OCI-LY7 (cell line): Measurements from ENCODE around the gene LPP. TPM values are rescaled to one million over a fixed set of nuclear protein-coding genes. Genes with fewer than 3 reads are reported as not detected.
A peak's percentile ranks its signal among the peaks of the same experiment; 100 is the strongest.

Source experiments
- BruUV-seq: library from RNA; stranded (reverse); fragments of 400-500 nt; replicated peaks from 2 replicates; lab custom pipeline; 2021; lab: Mats Ljungman, UMichigan
- CTCF ChIA-PET: fragments of 300-600 bp; sonication (Branson Sonifier 250); formaldehyde crosslinking; loops from one replicate; lab custom pipeline; 2022; ENCODE audit warnings: antibody characterized with exemption; ENCODE audit not compliant: unreplicated experiment; lab: Charles Lee
- POLR2A ChIA-PET: fragments of 300-600 bp; sonication (Branson Sonifier 250); formaldehyde crosslinking; loops from one replicate; lab custom pipeline; 2022; ENCODE audit warnings: antibody characterized with exemption; lab: Charles Lee
- DNase-seq: peaks from one replicate; pipeline ENCODE4 v3.0.0-alpha.2; 2015; ENCODE audit warnings: low spot score
- H2AFZ ChIP-seq: fragments of 200-600 bp; sonication (generic), shearing (Covaris generic); 2 replicates; pipeline ENCODE4 v1.6.1; 2014; ENCODE audit warnings: mild to moderate bottlenecking, antibody characterized with exemption, low read length, moderate library complexity
- H3K27ac ChIP-seq: fragments of 200-600 bp; sonication (generic); 2 replicates; pipeline ENCODE4 v1.5.1; 2014; ENCODE audit warnings: mixed run types, low read depth, mild to moderate bottlenecking, moderate library complexity, low read length, inconsistent platforms; ENCODE audit not compliant: poor library complexity, severe bottlenecking
- H3K36me3 ChIP-seq: fragments of 200-600 bp; sonication (generic); 2 replicates; pipeline ENCODE4 v1.6.1; 2014; ENCODE audit warnings: mild to moderate bottlenecking, antibody characterized with exemption, low read length, moderate library complexity, mixed read lengths; ENCODE audit not compliant: insufficient read depth
- H3K4me1 ChIP-seq: fragments of 200-600 bp; sonication (generic); 2 replicates; pipeline ENCODE4 v1.5.1; 2014; ENCODE audit warnings: mild to moderate bottlenecking, low read length; ENCODE audit not compliant: insufficient read depth, poor library complexity, severe bottlenecking
- H3K4me2 ChIP-seq: fragments of 200-600 bp; sonication (generic); 2 replicates; pipeline ENCODE4 v1.6.1; 2014; ENCODE audit warnings: mild to moderate bottlenecking, low read length
- H3K4me3 ChIP-seq: fragments of 200-600 bp; sonication (generic); 2 replicates; pipeline ENCODE4 v1.5.1; 2014; ENCODE audit warnings: mild to moderate bottlenecking, low read depth, low read length; ENCODE audit not compliant: poor library complexity, severe bottlenecking
- H3K79me2 ChIP-seq: fragments of 200-600 bp; sonication (generic); 2 replicates; pipeline ENCODE4 v1.6.1; 2016; ENCODE audit warnings: low read depth, mild to moderate bottlenecking, low read length, moderate library complexity, mixed read lengths; ENCODE audit not compliant: insufficient read depth
- H3K9me2 ChIP-seq: fragments of 200-600 bp; sonication (generic); 2 replicates; pipeline ENCODE4 v1.6.1; 2016; ENCODE audit warnings: mild to moderate bottlenecking, low read length, mixed read lengths; ENCODE audit not compliant: insufficient read depth
- H3K9me3 ChIP-seq: fragments of 200-600 bp; sonication (generic); 2 replicates; pipeline ENCODE4 v1.6.1; 2014; ENCODE audit warnings: mild to moderate bottlenecking, mixed run types, low read length, mixed read lengths
- H4K20me1 ChIP-seq: fragments of 200-600 bp; sonication (generic); 2 replicates; pipeline ENCODE4 v1.6.1; 2014; ENCODE audit warnings: mild to moderate bottlenecking, antibody characterized with exemption, low read length, moderate library complexity, mixed read lengths; ENCODE audit not compliant: insufficient read depth
- EZH2phosphoT487 ChIP-seq: fragments of 200-600 bp; sonication (generic); IDR thresholded peaks from 2 replicates; pipeline ENCODE4 v1.6.1; 2018; ENCODE audit warnings: low read depth, borderline replicate concordance, mild to moderate bottlenecking, mixed run types, antibody characterized with exemption, low read length, moderate library complexity, mixed read lengths
- intact Hi-C: fragments of 100-400 bp; cut with micrococcal nuclease; formaldehyde crosslinking; loops from one replicate; pipeline ENCODE4 v1.10.0; 2022; ENCODE audit not compliant: unreplicated experiment
- total RNA-seq, 2 experiments: library from RNA; depleted of rRNA in 1 of 2; stranded (reverse); fragments of >200 nt in 1 of 2; shearing (Covaris generic) in 1 of 2; gene quantifications; 2 replicates each; pipeline ENCODE4 v1.2.3, GENCODE V29; 2014 to 2022
- TF ChIP-seq, protein P1 (sequence below): fragments of 200-600 bp; sonication (generic); conservative IDR thresholded peaks from 2 replicates; pipeline ENCODE4 v1.5.1; 2014; ENCODE audit warnings: mild to moderate bottlenecking, antibody characterized with exemption, low read length, moderate library complexity, mixed read lengths

The LPP gene
- total RNA-seq, 2 experiments from 2014 or later = 10.9 to 119 TPM

DNA sequence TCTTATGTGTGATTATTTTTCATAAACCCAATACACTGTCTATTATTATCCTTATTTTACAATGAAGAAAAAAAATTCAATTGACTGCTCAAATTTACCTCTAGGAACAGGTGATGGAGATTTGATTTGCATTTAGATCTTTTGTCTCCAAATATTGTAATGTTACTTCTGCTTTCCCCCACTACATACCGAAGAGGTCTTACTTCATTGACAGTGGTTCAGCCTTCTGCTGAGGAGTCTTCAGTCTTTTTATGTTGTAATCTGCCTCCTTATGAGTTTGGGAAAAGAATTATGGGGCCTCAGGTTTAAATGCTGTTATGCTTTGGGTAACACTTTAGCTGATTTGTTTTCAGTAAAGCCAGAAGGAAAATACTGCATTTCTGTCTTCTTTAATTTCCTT lies 199.5 kb downstream of the LPP start:
- Histone ChIP-seq H3K36me3 (no peaks in the 10 kb centered on the region), H3K4me3 (no peak overlapping the region), H3K27ac (no peak overlapping the region), H3K9me3 (no peaks in the 10 kb centered on the region), H3K4me1 (peaks cover 21% of the 10 kb centered on the region), H4K20me1 (no peaks in the 10 kb centered on the region), H2AFZ (no peak overlapping the region), H3K79me2 (no peaks in the 10 kb centered on the region), H3K4me2 (peak overlapping the region; percentile 23; the same call in 1 of the 2 replicates), H3K9me2 (no peaks in the 10 kb centered on the region)
- BruUV-seq = no TSS peak
- CTCF ChIA-PET = no interaction called here
- TF ChIP-seq, protein P1, sequence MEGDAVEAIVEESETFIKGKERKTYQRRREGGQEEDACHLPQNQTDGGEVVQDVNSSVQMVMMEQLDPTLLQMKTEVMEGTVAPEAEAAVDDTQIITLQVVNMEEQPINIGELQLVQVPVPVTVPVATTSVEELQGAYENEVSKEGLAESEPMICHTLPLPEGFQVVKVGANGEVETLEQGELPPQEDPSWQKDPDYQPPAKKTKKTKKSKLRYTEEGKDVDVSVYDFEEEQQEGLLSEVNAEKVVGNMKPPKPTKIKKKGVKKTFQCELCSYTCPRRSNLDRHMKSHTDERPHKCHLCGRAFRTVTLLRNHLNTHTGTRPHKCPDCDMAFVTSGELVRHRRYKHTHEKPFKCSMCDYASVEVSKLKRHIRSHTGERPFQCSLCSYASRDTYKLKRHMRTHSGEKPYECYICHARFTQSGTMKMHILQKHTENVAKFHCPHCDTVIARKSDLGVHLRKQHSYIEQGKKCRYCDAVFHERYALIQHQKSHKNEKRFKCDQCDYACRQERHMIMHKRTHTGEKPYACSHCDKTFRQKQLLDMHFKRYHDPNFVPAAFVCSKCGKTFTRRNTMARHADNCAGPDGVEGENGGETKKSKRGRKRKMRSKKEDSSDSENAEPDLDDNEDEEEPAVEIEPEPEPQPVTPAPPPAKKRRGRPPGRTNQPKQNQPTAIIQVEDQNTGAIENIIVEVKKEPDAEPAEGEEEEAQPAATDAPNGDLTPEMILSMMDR = no peak
- TF ChIP-seq EZH2phosphoT487 = no peak
- POLR2A ChIA-PET = interaction anchor here (0.7 kb wide), 1 partner anchor 190 kb away, joined by 3 read pairs; no protein-coding TSS in a partner anchor
- intact Hi-C loops = no loop called here
- DNase-seq = peak; percentile 14

DNA sequence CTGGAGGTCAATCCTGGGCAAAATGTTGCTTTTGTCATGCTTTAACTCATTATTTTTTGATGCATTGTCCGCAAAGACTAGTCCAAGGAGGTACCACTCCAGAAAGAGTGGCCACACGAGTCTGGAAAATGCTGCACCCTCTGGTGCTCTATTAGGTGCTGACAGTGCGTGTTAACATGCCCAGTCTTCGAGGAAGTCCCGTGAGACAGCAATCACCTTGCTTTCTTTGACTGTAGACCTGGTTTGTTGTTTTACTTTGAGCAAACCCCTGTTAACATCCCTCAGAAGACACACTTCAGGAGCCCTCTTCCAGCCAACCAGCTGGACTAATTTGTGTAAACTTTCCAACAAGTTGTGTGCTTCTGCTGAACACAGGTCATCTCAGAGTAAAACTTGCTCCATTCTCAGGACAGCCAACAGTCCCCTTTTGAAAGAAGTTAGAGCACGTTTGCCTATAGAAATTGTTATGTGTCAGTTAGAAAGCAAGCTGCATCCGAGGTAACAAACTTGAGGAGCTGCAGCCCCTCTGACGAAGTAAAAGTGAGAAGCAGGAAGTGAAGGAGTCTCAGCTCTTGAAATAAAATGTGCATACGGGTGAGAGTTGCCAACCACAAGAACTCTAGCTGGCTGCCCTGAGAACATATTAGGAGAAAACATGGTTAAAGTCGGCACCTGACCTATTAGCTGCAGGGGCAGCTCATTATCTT lies 205.0 kb downstream of the LPP start:
- peak overlapping the region; percentile 51 for H2AFZ ChIP-seq
- H3K4me2 ChIP-seq = peak overlapping the region; percentile 53
- H3K9me2 ChIP-seq = no peaks in the 10 kb centered on the region
- BruUV-seq = no TSS peak
- H3K4me1 ChIP-seq = peaks cover 28% of the 10 kb centered on the region
- ChIA-PET POLR2A (interaction anchor here (0.6 to 2.1 kb wide), 11 partner anchors 9 to 1556 kb away, joined by 3 to 11 read pairs (median 4); no protein-coding TSS in a partner anchor), CTCF (interaction anchor here (0.8 kb wide), 1 partner anchor 644 kb away, joined by 4 read pairs; no protein-coding TSS in a partner anchor)
- no peak overlapping the region for H3K27ac ChIP-seq
- no peaks in the 10 kb centered on the region for H3K36me3 ChIP-seq
- no peaks in the 10 kb centered on the region for H4K20me1 ChIP-seq
- TF ChIP-seq, protein P1 = no peak
- TF ChIP-seq EZH2phosphoT487 = no peak
- peak; percentile 62 for DNase-seq
- H3K4me3 ChIP-seq = peak overlapping the region; percentile 7
- intact Hi-C loops = no loop called here
- H3K9me3 ChIP-seq = no peaks in the 10 kb centered on the region
- H3K79me2 ChIP-seq = no peaks in the 10 kb centered on the region
